Erythroblast (primary cell): ENCODE measurements around the gene RASSF7.

Source experiments
- GATA1 ChIP-seq: IDR thresholded peaks from 2 replicates; pipeline ENCODE4 v1.6.1; 2011; ENCODE audit warnings: low read depth, mild to moderate bottlenecking, control low read depth, low read length, moderate library complexity
- POLR2A ChIP-seq: IDR thresholded peaks from 2 replicates; pipeline ENCODE4 v1.6.1; 2011; ENCODE audit warnings: mild to moderate bottlenecking, low read length

DNA sequence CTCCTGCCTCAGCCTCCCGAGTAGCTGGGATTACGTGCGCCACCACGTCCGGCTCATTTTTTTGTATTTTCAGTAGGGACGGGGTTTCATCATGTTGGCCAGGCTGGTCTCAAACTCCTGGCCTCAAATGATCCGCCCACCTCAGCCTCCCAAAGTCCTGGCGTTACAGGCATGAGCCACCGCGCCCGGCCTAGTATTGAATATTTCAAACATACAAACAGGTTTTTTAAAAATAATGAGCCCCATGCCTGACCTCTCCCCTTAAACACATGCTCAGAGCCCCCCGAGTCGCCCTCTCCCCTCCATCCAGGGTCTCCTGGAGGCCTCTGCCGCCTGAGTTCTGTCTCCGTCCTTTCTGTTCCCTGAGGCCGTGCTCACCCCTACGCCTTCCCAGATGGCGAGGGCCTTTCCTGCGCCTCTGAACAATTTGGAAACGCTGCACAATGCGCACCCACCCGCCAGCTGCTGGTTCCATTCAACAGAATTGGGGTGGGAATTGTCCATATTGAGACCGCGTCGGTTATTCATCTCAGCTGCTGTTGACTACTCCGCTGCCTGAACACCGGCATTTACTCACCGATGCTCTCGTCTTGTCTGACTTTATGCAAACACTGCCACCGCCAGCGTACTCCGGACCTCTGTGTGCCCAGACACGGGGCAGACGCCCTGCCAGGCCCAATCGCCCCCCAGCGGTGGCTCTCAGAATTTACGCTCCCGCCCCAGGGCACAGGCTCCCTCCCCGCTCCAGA lies 40.2 kb upstream of the RASSF7 start:
- TF ChIP-seq POLR2A (no peak), GATA1 (no peak)
